ENCODE data around the gene NOXA1. TPM values are rescaled to one million over a fixed set of nuclear protein-coding genes. Genes with fewer than 3 reads are reported as not detected.

NOXA1 gene
- total and polyA plus RNA-seq, 2 donors = 1.9 to 8.4 TPM

- Histone ChIP-seq H3K27ac (ENCODE audit: low read depth in 1 of 2, low read length in 1 of 2) (no peak overlapping the region), H3K4me3 (ENCODE audit: low read length in 2 of 2) (no peak overlapping the region), H3K4me1 (ENCODE audit: control insufficient read depth in 2 of 2, insufficient read depth in 2 of 2, low read length in 2 of 2) (no peaks in the 10 kb centered on the region), H3K27me3 (ENCODE audit: control insufficient read depth in 2 of 2, insufficient read depth in 1 of 2, low read length in 1 of 2) (peaks cover 0 to 8% of the 10 kb centered on the region in 2 donors), H3K9me3 (ENCODE audit: control insufficient read depth in 2 of 2, insufficient read depth in 1 of 2, low read length in 1 of 2) (no peaks in the 10 kb centered on the region), H3K36me3 (ENCODE audit: control insufficient read depth in 2 of 2, insufficient read depth in 2 of 2, low read length in 1 of 2) (no peaks in the 10 kb centered on the region)
- WGBS = 87% methylated on average over 20 of the region's 20 CpGs
- no peak for DNase-seq (ENCODE audit: low read depth in 6 of 9, low spot score in 9 of 9)
These were observed 12.2 kb downstream of the NOXA1 start for GRCh38 chr9:137435381-137435891.

GRCh38 chr9:137435980-137436760, 13.0 kb downstream of the NOXA1 start:
- peaks cover 1 to 10% of the 10 kb centered on the region in 2 donors for H3K27me3 ChIP-seq (ENCODE audit: control insufficient read depth in 2 of 2, insufficient read depth in 1 of 2, low read length in 1 of 2)
- 94% methylated on average over 42 of the region's 42 CpGs for WGBS
- H3K36me3 ChIP-seq (ENCODE audit: control insufficient read depth in 2 of 2, insufficient read depth in 2 of 2, low read length in 1 of 2) = no peaks in the 10 kb centered on the region
- no peaks in the 10 kb centered on the region for H3K9me3 ChIP-seq (ENCODE audit: control insufficient read depth in 2 of 2, insufficient read depth in 1 of 2, low read length in 1 of 2)
- no peak overlapping the region for H3K4me3 ChIP-seq (ENCODE audit: low read length in 2 of 2)
- H3K27ac ChIP-seq (ENCODE audit: low read depth in 1 of 2, low read length in 1 of 2) = no peak overlapping the region
- no peaks in the 10 kb centered on the region for H3K4me1 ChIP-seq (ENCODE audit: control insufficient read depth in 2 of 2, insufficient read depth in 2 of 2, low read length in 2 of 2)
- DNase-seq (ENCODE audit: low read depth in 6 of 9, low spot score in 9 of 9) = no peak

- no peak for DNase-seq (ENCODE audit: low read depth in 6 of 9, low spot score in 9 of 9)
These were observed 13.8 kb downstream of the NOXA1 start for GRCh38 chr9:137436761-137437600.

GRCh38 chr9:137437691-137438590, 14.7 kb downstream of the NOXA1 start:
- Histone ChIP-seq H3K4me1 (ENCODE audit: control insufficient read depth in 2 of 2, insufficient read depth in 2 of 2, low read length in 2 of 2) (no peaks in the 10 kb centered on the region), H3K9me3 (ENCODE audit: control insufficient read depth in 2 of 2, insufficient read depth in 1 of 2, low read length in 1 of 2) (no peaks in the 10 kb centered on the region), H3K36me3 (ENCODE audit: control insufficient read depth in 2 of 2, insufficient read depth in 2 of 2, low read length in 1 of 2) (no peaks in the 10 kb centered on the region), H3K27ac (ENCODE audit: low read depth in 1 of 2, low read length in 1 of 2) (no peak overlapping the region), H3K27me3 (ENCODE audit: control insufficient read depth in 2 of 2, insufficient read depth in 1 of 2, low read length in 1 of 2) (peaks cover 12 to 27% of the 10 kb centered on the region in 2 donors), H3K4me3 (ENCODE audit: low read length in 2 of 2) (no peak overlapping the region)
- WGBS = 95% methylated on average over 40 of the region's 40 CpGs
- DNase-seq (ENCODE audit: low read depth in 6 of 9, low spot score in 9 of 9) = no peak

More at GRCh38 chr9:137436761-137437600, 13.8 kb downstream of the NOXA1 start:
- Histone ChIP-seq H3K27ac (ENCODE audit: low read depth in 1 of 2, low read length in 1 of 2) (no peak overlapping the region), H3K4me3 (ENCODE audit: low read length in 2 of 2) (no peak overlapping the region), H3K36me3 (ENCODE audit: control insufficient read depth in 2 of 2, insufficient read depth in 2 of 2, low read length in 1 of 2) (no peaks in the 10 kb centered on the region), H3K9me3 (ENCODE audit: control insufficient read depth in 2 of 2, insufficient read depth in 1 of 2, low read length in 1 of 2) (no peaks in the 10 kb centered on the region), H3K4me1 (ENCODE audit: control insufficient read depth in 2 of 2, insufficient read depth in 2 of 2, low read length in 2 of 2) (no peaks in the 10 kb centered on the region), H3K27me3 (ENCODE audit: control insufficient read depth in 2 of 2, insufficient read depth in 1 of 2, low read length in 1 of 2) (peaks cover 9 to 17% of the 10 kb centered on the region in 2 donors)
- WGBS = 94% methylated on average over 24 of the region's 24 CpGs

- no peak overlapping the region for H3K4me3 ChIP-seq (ENCODE audit: low read length in 2 of 2)
- H3K36me3 ChIP-seq (ENCODE audit: control insufficient read depth in 2 of 2, insufficient read depth in 2 of 2, low read length in 1 of 2) = no peaks in the 10 kb centered on the region
- H3K9me3 ChIP-seq (ENCODE audit: control insufficient read depth in 2 of 2, insufficient read depth in 1 of 2, low read length in 1 of 2) = no peaks in the 10 kb centered on the region
- no peaks in the 10 kb centered on the region for H3K4me1 ChIP-seq (ENCODE audit: control insufficient read depth in 2 of 2, insufficient read depth in 2 of 2, low read length in 2 of 2)
- DNase-seq (ENCODE audit: low read depth in 6 of 9, low spot score in 9 of 9) = no peak
- H3K27ac ChIP-seq (ENCODE audit: low read depth in 1 of 2, low read length in 1 of 2) = no peak overlapping the region
- H3K27me3 ChIP-seq (ENCODE audit: control insufficient read depth in 2 of 2, insufficient read depth in 1 of 2, low read length in 1 of 2) = peaks cover 12 to 27% of the 10 kb centered on the region in 2 donors
- WGBS = 92% methylated on average over 22 of the region's 22 CpGs
These were observed 15.5 kb downstream of the NOXA1 start for GRCh38 chr9:137438591-137439157.

- DNase-seq (ENCODE audit: low read depth in 6 of 9, low spot score in 9 of 9) = no peak
- Histone ChIP-seq H3K27ac (ENCODE audit: low read depth in 1 of 2, low read length in 1 of 2) (no peak overlapping the region), H3K36me3 (ENCODE audit: control insufficient read depth in 2 of 2, insufficient read depth in 2 of 2, low read length in 1 of 2) (no peaks in the 10 kb centered on the region), H3K4me3 (ENCODE audit: low read length in 2 of 2) (no peak overlapping the region), H3K9me3 (ENCODE audit: control insufficient read depth in 2 of 2, insufficient read depth in 1 of 2, low read length in 1 of 2) (no peaks in the 10 kb centered on the region), H3K27me3 (ENCODE audit: control insufficient read depth in 2 of 2, insufficient read depth in 1 of 2, low read length in 1 of 2) (peaks cover 12 to 30% of the 10 kb centered on the region in 2 donors), H3K4me1 (ENCODE audit: control insufficient read depth in 2 of 2, insufficient read depth in 2 of 2, low read length in 2 of 2) (no peaks in the 10 kb centered on the region)
- 90% methylated on average over 18 of the region's 18 CpGs for WGBS
These were observed 16.0 kb downstream of the NOXA1 start for GRCh38 chr9:137439158-137439714.

GRCh38 chr9:137441289-137441934, 18.2 kb downstream of the NOXA1 start, which contains the start of gene ENTPD8:
ENTPD8 (minus strand) TSS chr9:137441357; CDS start chr9:137438285, 3,072 bp downstream.
- no peaks in the 10 kb centered on the region for H3K9me3 ChIP-seq (ENCODE audit: control insufficient read depth in 2 of 2, insufficient read depth in 1 of 2, low read length in 1 of 2)
- peaks cover 12 to 48% of the 10 kb centered on the region in 2 donors for H3K27me3 ChIP-seq (ENCODE audit: control insufficient read depth in 2 of 2, insufficient read depth in 1 of 2, low read length in 1 of 2)
- peak within 1 kb of the TSS in 1 of 2 donors; percentile 37 for H3K4me3 ChIP-seq (ENCODE audit: low read length in 2 of 2)
- peak in 1 of 9 donors; percentile 24 for DNase-seq (ENCODE audit: low read depth in 6 of 9, low spot score in 9 of 9)
- H3K27ac ChIP-seq (ENCODE audit: low read depth in 1 of 2, low read length in 1 of 2) = no peak within 1 kb of the TSS
- no peaks in the 10 kb centered on the region for H3K36me3 ChIP-seq (ENCODE audit: control insufficient read depth in 2 of 2, insufficient read depth in 2 of 2, low read length in 1 of 2)
- H3K4me1 ChIP-seq (ENCODE audit: control insufficient read depth in 2 of 2, insufficient read depth in 2 of 2, low read length in 2 of 2) = peaks cover 0 to 10% of the 10 kb centered on the region in 2 donors
- 3% methylated on average over 62 of the region's 62 CpGs for WGBS

- DNase-seq (ENCODE audit: low read depth in 6 of 9, low spot score in 9 of 9) = no peak
- Histone ChIP-seq H3K4me3 (ENCODE audit: low read length in 2 of 2) (peak overlapping the region in 1 of 2 donors; percentile 37), H3K9me3 (ENCODE audit: control insufficient read depth in 2 of 2, insufficient read depth in 1 of 2, low read length in 1 of 2) (no peaks in the 10 kb centered on the region), H3K36me3 (ENCODE audit: control insufficient read depth in 2 of 2, insufficient read depth in 2 of 2, low read length in 1 of 2) (no peaks in the 10 kb centered on the region), H3K27me3 (ENCODE audit: control insufficient read depth in 2 of 2, insufficient read depth in 1 of 2, low read length in 1 of 2) (peaks cover 12 to 51% of the 10 kb centered on the region in 2 donors), H3K27ac (ENCODE audit: low read depth in 1 of 2, low read length in 1 of 2) (no peak overlapping the region), H3K4me1 (ENCODE audit: control insufficient read depth in 2 of 2, insufficient read depth in 2 of 2, low read length in 2 of 2) (peaks cover 0 to 10% of the 10 kb centered on the region in 2 donors)
- 15% methylated on average over 7 of the region's 7 CpGs for WGBS
These were observed 18.7 kb downstream of the NOXA1 start for GRCh38 chr9:137441935-137442321.

Data from thymus (tissue), 11 donors.